ENCODE results near the gene NMT1.

DNA sequence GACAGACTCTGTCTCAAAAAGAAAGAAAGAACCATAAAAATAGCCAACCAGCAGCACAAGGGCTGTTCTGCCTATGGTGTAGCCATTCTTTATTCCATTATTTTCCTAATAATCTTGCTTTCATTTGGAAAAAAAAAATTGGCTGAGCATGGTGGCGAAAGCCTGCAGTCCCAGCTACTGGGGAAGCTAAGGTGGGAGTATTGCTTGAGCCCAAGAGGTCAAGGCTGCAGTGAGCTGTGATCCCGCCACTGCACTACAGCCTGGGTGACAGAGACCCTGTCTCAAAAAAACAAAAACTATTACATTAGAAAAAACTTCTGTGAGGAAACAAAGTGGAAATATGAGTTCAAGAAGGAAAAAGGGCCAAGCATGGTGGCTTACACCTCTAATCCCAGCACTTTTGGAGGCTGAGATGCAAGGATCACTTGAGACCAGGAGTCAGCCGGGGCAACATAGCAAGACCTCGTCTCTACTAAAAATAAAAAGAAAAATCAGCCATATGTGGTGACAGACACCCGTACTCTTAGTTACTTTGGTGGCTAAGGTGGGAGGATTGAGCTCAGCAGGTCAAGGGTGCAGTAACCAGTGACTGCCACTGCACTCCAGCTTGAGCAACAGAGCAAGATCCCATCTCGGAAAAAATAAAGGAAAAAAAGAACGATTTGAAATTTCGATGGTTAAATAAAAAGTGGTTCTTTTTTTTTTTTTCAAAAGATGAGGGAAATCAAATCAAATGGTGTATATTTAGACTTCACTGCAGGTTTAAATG is 12.1 kb upstream of the NMT1 start:
- TF ChIP-seq, protein P1, sequence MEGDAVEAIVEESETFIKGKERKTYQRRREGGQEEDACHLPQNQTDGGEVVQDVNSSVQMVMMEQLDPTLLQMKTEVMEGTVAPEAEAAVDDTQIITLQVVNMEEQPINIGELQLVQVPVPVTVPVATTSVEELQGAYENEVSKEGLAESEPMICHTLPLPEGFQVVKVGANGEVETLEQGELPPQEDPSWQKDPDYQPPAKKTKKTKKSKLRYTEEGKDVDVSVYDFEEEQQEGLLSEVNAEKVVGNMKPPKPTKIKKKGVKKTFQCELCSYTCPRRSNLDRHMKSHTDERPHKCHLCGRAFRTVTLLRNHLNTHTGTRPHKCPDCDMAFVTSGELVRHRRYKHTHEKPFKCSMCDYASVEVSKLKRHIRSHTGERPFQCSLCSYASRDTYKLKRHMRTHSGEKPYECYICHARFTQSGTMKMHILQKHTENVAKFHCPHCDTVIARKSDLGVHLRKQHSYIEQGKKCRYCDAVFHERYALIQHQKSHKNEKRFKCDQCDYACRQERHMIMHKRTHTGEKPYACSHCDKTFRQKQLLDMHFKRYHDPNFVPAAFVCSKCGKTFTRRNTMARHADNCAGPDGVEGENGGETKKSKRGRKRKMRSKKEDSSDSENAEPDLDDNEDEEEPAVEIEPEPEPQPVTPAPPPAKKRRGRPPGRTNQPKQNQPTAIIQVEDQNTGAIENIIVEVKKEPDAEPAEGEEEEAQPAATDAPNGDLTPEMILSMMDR (IDR thresholded peaks at IDR 0.05): peak in 3 of 4 experiments; percentile 7 to 17 (median 11)
- TF ChIP-seq POLR2AphosphoS5 (IDR thresholded peaks at IDR 0.05) (no peak), POLR2A (IDR thresholded peaks at IDR 0.05) (no peak)

Data from prostate gland (tissue), 2 donors.